Left ventricle myocardium inferior (tissue), 1 donor: Measurements from ENCODE around the gene ADAP1. TPM values are rescaled to one million over a fixed set of nuclear protein-coding genes. Genes with fewer than 3 reads are reported as not detected.

Experiments
- DNase-seq: peaks from one replicate; pipeline ENCODE4 v3.0.0-alpha.2; 2020
- H3K27ac ChIP-seq: fragments of 200-600 bp; replicated peaks from 2 replicates; pipeline ENCODE4 v1.8.0; 2021
- H3K27me3 ChIP-seq: fragments of 200-600 bp; 2 replicates; pipeline ENCODE4 v1.8.0; 2021; ENCODE audit warnings: low read depth
- H3K36me3 ChIP-seq: fragments of 200-600 bp; 2 replicates; pipeline ENCODE4 v1.8.0; 2021
- H3K4me1 ChIP-seq: fragments of 200-600 bp; 2 replicates; pipeline ENCODE4 v1.8.0; 2021
- H3K4me3 ChIP-seq: fragments of 200-600 bp; 2 replicates; pipeline ENCODE4 v1.8.0; 2021; ENCODE audit warnings: mild to moderate bottlenecking, moderate library complexity
- H3K9me3 ChIP-seq: fragments of 200-600 bp; replicated peaks from 2 replicates; pipeline ENCODE4 v1.8.0; 2021
- intact Hi-C: fragments of 100-400 bp; cut with micrococcal nuclease; formaldehyde crosslinking; loops from one replicate; pipeline ENCODE4 v1.11.0; 2022
- total RNA-seq: library from RNA; stranded (reverse); fragmentation: NEBNext Ultra II Directional; extraction: Animal tissue kit (Norgen Biotek cat#: 25700); gene quantifications from one replicate; pipeline ENCODE4 v1.2.1, GENCODE V29; 2021
- TF ChIP-seq, protein P1 (sequence below): fragments of 200-600 bp; IDR thresholded peaks from 2 replicates; pipeline ENCODE4 v1.8.0; 2021; ENCODE audit warnings: antibody characterized with exemption, mild to moderate bottlenecking, borderline replicate concordance
- donor health status: DM: no; HTN: yes; CAD: no; lungs with severe emphysema.

Gene ADAP1
- total RNA-seq, 1 donor from 2014 or later = 8.4 TPM

GRCh38 chr7:889025-889390 is 65.5 kb downstream of the ADAP1 start:
- H3K9me3 ChIP-seq = no peaks in the 10 kb centered on the region
- TF ChIP-seq, protein P1, sequence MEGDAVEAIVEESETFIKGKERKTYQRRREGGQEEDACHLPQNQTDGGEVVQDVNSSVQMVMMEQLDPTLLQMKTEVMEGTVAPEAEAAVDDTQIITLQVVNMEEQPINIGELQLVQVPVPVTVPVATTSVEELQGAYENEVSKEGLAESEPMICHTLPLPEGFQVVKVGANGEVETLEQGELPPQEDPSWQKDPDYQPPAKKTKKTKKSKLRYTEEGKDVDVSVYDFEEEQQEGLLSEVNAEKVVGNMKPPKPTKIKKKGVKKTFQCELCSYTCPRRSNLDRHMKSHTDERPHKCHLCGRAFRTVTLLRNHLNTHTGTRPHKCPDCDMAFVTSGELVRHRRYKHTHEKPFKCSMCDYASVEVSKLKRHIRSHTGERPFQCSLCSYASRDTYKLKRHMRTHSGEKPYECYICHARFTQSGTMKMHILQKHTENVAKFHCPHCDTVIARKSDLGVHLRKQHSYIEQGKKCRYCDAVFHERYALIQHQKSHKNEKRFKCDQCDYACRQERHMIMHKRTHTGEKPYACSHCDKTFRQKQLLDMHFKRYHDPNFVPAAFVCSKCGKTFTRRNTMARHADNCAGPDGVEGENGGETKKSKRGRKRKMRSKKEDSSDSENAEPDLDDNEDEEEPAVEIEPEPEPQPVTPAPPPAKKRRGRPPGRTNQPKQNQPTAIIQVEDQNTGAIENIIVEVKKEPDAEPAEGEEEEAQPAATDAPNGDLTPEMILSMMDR = no peak
- H3K27me3 ChIP-seq = no peaks in the 10 kb centered on the region
- H3K27ac ChIP-seq = no peak overlapping the region
- intact Hi-C loops = no loop called here
- peaks cover 38% of the 10 kb centered on the region for H3K4me1 ChIP-seq
- no peak for DNase-seq
- no peak overlapping the region for H3K4me3 ChIP-seq
- H3K36me3 ChIP-seq = peaks cover 66% of the 10 kb centered on the region

GRCh38 chr7:888081-889024 is 66.1 kb downstream of the ADAP1 start:
- intact Hi-C loops = no loop called here
- Histone ChIP-seq H3K27ac (no peak overlapping the region), H3K4me3 (no peak overlapping the region), H3K9me3 (no peaks in the 10 kb centered on the region), H3K27me3 (no peaks in the 10 kb centered on the region), H3K36me3 (peaks cover 60% of the 10 kb centered on the region), H3K4me1 (peaks cover 44% of the 10 kb centered on the region)
- peak; percentile 12 for DNase-seq
- TF ChIP-seq, protein P1 = no peak

DNA sequence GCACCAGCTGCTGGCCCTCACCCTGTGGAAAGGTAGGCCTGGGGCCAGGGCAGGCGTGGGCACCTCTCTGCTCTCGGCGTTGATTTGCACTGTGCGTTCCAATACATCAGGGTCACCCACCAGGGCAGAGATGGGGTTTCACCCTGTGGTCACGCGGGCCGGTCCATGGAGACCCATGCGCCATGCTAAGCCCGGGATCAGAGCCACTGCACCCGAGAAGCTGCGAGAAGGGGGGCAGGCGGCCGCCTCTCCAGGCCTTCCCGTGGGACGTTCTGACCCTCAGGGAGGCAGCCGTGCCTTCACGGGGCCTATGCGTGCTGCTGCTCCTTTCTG is 67.0 kb downstream of the ADAP1 start:
- Histone ChIP-seq H3K9me3 (no peaks in the 10 kb centered on the region), H3K36me3 (peaks cover 57% of the 10 kb centered on the region), H3K4me1 (peaks cover 53% of the 10 kb centered on the region), H3K27ac (peak overlapping the region; percentile 72), H3K4me3 (no peak overlapping the region), H3K27me3 (no peaks in the 10 kb centered on the region)
- DNase-seq = peak; percentile 12
- TF ChIP-seq, protein P1 = no peak
- intact Hi-C loops = no loop called here

GRCh38 chr7:886626-887487 is 67.6 kb downstream of the ADAP1 start:
- peaks cover 51% of the 10 kb centered on the region for H3K36me3 ChIP-seq
- no peaks in the 10 kb centered on the region for H3K27me3 ChIP-seq
- peak overlapping the region; percentile 72 for H3K27ac ChIP-seq
- no peak overlapping the region for H3K4me3 ChIP-seq
- intact Hi-C loops = no loop called here
- no peaks in the 10 kb centered on the region for H3K9me3 ChIP-seq
- TF ChIP-seq, protein P1 = no peak
- H3K4me1 ChIP-seq = peaks cover 59% of the 10 kb centered on the region
- peak; percentile 85 for DNase-seq

- H3K27ac ChIP-seq = peak overlapping the region; percentile 72
- H3K9me3 ChIP-seq = no peaks in the 10 kb centered on the region
- H3K27me3 ChIP-seq = no peaks in the 10 kb centered on the region
- intact Hi-C loops = no loop called here
- peaks cover 43% of the 10 kb centered on the region for H3K36me3 ChIP-seq
- H3K4me1 ChIP-seq = peaks cover 65% of the 10 kb centered on the region
- TF ChIP-seq, protein P1 = no peak
- no peak overlapping the region for H3K4me3 ChIP-seq
- peak; percentile 10 for DNase-seq
Measured at GRCh38 chr7:885893-886625, 68.4 kb downstream of the ADAP1 start.
